NCI-H446 treated with DMSO at 0.1 percent for 48 hours (cell line): Measurements from ENCODE around the gene SRGAP2.
"Not testable (repeated sequence)": the region's sequence is repeated elsewhere in the genome, so short reads cannot be mapped to it uniquely, and the experiment has no call there.

Experiments used
- DNase-seq: peaks from one replicate; lab custom pipeline; 2025; lab: John Stamatoyannopoulos, UW

Gene SRGAP2

GRCh38 chr1:206205569-206205968 is 2.2 kb downstream of the SRGAP2 start:
- DNase-seq, result not testable (repeated sequence)

GRCh38 chr1:206210802-206211201 is 7.5 kb downstream of the SRGAP2 start:
- not testable (repeated sequence) for DNase-seq

DNA sequence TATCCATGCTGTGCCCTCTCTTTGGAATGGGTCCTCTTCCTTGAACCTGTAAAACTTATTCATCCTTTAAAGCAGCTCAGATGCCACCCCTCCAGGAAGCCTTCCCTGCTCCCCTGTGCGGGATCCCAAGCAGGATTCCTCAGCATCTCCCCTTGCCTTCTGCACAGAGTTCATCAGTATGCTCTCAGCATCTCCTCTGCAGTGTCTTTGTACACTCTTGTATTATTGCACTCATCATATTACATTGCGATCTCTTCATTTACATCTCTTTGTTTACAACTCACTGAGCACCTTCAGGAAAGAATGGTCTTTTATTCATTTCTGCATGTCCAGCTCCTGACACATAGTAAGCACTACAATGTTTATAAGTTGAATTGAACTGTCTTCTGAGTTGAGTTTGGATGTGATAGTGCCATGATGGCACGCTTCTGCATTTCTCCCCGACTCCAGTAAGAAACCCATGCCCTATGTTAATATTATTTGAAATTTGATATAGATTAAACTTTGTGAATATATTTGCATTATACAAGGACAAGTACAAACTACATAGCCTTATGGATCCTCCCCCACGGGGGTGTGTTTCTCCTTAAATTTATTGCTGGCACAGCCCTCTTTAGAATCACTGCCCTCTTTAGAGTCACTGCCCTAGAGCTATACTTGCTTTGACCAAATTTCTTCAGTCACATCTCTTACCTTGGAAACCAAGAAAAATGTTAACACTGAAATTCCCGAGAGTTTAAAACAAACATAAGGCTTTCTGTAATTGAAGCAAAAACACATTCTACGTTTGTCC is 12.5 kb downstream of the SRGAP2 start:
- not testable (repeated sequence) for DNase-seq

DNA sequence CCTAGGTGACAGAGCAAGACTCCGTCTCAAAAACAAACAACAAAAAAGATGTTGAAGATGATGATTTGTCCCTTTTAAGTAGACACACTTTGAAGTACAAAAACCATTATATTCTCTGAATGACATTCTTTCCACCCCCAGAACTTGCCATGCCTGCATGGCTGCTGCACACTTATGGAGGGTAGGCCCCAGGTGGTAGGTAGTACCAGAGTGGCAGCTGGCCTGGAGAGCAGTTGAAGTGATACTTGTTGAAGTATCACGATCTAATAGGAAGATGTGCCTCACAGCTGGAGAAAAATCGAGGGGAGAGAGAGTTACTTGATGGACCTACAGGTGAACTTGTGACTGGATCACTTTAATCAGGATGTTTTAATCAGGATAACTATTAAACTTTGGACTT is 14.9 kb downstream of the SRGAP2 start:
- DNase-seq, result not testable (repeated sequence)

- DNase-seq, result not testable (repeated sequence)
Measured at GRCh38 chr1:206218765-206219164, 15.4 kb downstream of the SRGAP2 start.

GRCh38 chr1:206219514-206220331 is 16.4 kb downstream of the SRGAP2 start:
- not testable (repeated sequence) for DNase-seq

DNA sequence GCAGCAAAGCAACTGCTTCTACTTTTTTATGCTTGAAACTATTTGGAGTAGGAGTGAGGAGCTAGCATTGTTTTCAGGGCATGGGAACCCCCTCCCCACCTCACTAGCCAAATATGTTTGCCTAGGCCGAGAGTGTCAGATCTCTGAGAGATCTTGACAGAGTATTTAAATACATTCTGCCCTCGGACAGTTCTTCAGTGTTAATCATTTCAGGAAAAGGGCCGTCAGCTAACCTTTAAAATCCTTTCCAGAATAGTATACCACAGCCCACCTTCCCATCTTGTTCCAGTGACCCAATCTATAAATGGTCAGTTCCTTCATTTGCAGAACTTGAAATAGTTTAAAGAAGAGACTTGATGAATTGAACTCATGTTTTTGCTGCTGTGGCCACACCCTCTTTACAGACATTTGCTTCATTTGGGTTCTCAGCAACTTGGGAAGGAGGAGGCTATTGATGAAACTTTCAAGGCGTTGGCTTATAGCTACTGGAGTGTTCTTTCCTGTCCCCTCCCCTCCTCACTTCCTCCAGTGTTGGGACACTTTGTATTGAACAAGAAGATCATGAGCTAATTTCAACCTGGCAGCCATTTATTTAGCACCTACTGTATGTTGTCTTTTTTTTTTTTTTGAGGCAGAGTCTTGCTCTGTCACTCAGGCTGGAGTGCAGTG is 17.1 kb downstream of the SRGAP2 start:
- not testable (repeated sequence) for DNase-seq

- DNase-seq, result not testable (repeated sequence)
Measured at GRCh38 chr1:206221585-206221984, 18.2 kb downstream of the SRGAP2 start.

- DNase-seq, result not testable (repeated sequence)
Measured at GRCh38 chr1:206224190-206224776, 20.9 kb downstream of the SRGAP2 start.

- DNase-seq, result not testable (repeated sequence)
Measured at GRCh38 chr1:206225386-206225785, 22.0 kb downstream of the SRGAP2 start.

DNA sequence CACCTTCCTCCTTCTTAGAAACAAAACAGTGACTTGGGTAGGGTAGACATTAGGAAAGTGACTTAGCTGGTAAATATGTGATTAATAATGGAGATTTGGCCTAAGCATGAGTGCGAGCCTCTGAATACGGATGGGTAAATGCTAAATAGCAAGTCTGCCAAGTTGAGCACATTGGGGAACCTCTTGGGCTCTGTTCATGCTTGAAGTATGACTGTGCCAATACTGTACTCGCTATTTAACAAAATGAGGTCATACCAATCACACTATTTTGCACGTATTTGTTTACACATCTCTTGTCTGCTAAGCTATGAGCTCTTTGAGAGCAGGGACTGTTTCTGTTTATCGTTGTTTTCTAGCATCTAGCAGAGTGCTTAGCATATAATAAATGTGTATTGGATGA is 23.5 kb downstream of the SRGAP2 start:
- DNase-seq, result not testable (repeated sequence)

GRCh38 chr1:206229286-206229685 is 25.9 kb downstream of the SRGAP2 start:
- DNase-seq, result not testable (repeated sequence)

DNA sequence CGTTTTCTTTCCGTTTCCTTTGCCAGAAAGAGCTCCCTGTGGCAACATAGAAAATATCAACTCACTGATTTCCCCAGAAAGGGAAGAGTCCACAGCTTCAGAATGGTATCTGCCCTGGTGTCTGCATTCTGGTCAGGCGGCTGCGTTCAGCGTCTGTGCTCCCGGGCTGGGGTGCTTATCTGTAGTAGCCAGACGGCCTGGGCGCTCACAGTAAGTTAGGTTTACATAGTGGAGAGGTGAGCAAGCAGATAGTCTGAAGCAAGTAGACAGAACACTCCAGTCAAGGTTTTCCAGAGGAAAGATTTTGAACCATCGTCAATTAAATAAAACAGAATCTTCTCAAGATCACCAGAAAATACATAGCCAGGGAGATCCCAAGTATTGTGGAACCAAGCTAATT is 28.6 kb downstream of the SRGAP2 start:
- DNase-seq, result not testable (repeated sequence)

DNA sequence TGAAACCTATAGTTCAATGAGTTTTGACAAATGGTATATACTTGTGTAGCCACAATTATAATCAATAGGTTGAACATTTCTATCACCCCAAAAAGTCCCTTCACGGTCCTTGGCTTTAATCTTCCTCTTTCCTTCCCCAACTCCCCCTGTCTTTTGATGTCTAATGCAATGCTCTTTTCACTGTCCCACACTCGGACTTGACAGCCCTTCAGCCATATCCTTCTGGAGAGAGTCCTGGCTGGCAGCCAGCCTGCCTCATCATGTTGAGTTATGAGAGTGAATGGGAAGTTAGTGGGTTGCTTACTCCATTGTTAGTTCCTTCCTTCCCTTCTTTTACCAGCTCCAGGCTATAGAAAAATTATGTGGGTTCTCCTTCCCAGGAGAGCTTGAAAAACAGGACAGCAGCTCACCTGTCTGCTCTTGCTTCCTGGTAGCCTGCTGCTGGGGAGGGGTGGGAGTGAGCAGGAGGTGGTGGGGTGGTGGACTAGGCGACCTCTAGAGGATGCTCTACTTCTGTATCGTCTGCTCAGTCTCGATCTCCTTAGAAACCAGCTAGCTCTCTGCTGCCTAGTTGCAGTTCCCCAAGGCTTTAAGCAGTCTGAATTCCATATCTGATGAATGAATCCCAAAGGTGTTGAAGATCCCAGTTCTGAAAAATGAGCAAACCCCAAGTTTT is 29.8 kb downstream of the SRGAP2 start:
- DNase-seq, result not testable (repeated sequence)

- not testable (repeated sequence) for DNase-seq
Measured at GRCh38 chr1:206234189-206234916, 31.0 kb downstream of the SRGAP2 start.

DNA sequence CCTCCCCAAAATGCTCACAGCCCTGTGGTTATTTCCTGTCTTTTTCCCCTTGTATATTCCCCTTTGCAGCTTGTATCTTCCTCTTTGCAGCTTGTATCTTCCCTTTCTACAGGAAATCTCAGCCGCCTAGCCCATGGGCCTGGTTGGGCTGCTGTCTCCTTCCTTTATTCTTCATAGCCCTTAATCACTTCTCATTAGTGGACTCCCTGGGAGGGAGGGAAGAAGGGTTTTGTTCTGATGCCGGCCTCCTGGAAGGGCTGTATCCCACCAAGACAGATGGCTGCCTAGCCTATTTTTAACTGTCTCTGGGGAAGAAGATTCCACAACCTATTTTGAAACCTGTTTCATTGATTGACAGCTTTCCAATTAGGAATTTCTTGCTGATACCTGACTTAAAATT is 31.8 kb downstream of the SRGAP2 start:
- not testable (repeated sequence) for DNase-seq

GRCh38 chr1:206240288-206240687 is 36.9 kb downstream of the SRGAP2 start:
- DNase-seq, result not testable (repeated sequence)

DNA sequence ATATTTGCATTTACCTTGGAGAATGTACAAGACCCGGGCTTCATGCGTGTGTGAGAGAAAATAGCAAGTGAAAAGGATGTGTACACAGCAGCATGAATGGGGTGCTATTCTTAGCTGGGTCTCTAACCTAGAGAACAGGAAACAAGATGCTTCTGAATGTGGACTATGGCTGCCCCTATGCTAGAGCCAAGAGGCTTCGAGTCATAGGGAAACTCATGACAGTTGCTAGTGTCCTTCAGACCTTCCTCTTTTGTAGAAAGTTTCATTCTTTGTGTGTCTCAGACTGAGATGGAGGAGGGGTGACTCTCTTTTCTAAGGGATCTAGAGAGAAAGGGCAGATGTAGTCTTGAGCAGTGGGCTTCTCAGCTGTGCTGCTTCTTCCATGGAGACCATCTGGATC is 40.0 kb downstream of the SRGAP2 start:
- not testable (repeated sequence) for DNase-seq

- not testable (repeated sequence) for DNase-seq
Measured at GRCh38 chr1:206245479-206245878, 42.1 kb downstream of the SRGAP2 start.

DNA sequence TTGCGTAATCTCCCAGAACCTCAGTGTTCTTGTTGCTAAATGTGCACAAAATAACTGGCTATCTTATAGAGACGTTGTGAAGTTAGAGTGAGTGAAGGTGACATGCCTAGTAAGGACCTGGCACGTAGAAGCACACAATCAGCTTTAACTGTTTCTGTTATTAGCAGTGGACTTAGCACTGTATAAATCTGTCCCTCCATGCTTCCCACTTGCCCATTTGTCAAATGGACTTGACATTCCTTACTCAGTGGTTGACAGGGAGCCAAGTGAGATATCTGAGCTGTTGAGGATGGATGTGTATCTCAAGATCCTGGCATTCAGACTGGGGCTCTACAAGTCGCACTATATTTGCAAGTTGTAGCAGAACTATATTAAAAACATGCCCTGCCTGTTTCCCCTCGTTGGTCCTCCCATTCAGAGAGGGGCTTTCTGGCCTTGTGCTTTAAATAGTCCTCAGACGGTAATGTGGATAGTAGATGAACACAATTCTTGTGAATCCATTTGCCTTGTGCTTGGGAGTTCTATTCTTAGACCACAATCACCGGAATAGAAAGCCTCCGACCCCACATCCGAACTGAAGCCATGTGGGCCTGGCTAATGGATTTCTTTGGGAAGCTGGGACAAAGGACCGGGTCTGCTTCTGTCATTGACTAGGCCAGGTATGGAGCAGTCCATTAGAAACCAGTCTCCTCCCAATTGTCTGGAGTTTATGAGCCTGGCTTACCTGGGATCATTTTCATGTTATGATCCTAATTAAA is 43.0 kb downstream of the SRGAP2 start:
- DNase-seq, result not testable (repeated sequence)
